Activated T-cell treated with anti-CD3 and anti-CD28 coated beads for 1 hour (primary cell): ENCODE measurements around the gene FASTK.

Source experiments
- DNase-seq: peaks from one replicate; pipeline ENCODE4 v3.0.0-alpha.2; 2020; ENCODE audit warnings: low read depth

FASTK gene

GRCh38 chr7:151064454-151064853 lies 16.2 kb downstream of the FASTK start:
- no peak for DNase-seq

DNA sequence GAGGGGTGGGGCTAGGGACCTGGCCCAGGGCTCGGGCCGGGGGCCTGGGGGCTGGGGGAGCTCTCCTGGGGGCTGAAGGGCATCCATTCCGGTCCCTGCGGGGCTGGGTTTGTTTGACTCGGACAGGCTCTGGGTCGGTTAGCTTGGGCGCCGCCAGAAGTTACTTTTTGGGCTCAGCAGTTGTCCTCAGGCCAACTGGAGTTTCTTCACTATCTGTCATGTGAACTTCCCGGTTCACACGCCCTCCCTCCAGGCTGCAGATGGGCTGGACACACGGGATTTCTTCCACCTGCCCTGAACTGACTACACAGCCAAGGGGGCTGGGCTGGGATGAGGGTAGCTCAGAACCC lies 17.4 kb downstream of the FASTK start:
- no peak for DNase-seq

DNA sequence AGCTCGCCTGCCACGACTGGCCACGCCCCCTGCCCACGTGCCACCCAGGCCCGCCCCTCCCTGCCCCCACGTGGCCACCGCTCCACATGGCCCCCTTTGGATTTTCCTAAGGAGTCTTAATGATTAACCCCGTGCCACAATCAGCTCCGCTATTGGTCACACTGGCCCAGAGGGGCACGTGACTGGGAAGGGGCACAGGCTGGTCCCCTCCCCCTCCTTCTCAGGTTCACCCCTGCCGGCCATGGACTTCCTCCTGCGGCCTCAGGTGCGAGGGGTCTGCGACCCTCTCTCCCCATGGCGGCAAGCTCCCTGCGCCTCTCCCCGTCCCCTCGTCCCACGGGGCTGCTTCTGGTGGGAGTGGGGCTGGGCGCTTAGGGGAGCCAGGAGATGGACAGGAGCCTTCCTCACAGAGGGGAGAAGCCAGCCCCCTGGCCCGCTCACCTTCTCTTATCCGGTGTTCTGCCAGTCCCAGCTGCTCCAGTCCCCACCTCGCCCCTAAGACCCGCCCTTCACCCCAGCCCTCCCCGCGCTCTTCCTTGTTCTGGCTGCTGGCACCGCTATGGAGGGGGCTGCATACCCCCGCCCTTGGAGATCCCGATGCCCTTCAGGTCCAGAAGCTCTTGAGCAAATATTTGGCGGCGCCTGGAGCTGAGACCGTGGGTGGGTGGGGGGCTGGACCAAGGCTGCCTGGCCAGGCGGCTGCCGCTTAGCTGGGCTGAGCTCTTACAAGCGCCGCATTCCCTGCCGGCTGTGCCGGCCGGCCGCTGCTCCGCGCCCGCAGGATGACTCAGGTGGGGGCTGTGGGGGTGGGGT lies 18.0 kb downstream of the FASTK start:
- DNase-seq, result no peak

DNA sequence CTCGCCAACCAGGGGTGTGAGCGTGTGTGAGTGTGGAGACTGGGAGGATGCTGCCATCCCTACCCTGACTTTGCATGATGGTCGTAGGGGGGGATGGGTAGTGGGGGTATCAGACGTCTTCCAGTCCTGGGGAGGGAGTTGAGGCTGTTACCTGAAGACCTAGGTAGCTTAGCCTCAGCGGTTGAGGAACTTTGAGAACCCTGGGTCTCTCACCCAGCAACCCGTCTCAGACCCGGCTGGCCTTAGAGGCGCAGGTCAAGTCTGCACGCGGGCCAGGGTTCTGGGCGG lies 18.6 kb downstream of the FASTK start:
- no peak for DNase-seq

DNA sequence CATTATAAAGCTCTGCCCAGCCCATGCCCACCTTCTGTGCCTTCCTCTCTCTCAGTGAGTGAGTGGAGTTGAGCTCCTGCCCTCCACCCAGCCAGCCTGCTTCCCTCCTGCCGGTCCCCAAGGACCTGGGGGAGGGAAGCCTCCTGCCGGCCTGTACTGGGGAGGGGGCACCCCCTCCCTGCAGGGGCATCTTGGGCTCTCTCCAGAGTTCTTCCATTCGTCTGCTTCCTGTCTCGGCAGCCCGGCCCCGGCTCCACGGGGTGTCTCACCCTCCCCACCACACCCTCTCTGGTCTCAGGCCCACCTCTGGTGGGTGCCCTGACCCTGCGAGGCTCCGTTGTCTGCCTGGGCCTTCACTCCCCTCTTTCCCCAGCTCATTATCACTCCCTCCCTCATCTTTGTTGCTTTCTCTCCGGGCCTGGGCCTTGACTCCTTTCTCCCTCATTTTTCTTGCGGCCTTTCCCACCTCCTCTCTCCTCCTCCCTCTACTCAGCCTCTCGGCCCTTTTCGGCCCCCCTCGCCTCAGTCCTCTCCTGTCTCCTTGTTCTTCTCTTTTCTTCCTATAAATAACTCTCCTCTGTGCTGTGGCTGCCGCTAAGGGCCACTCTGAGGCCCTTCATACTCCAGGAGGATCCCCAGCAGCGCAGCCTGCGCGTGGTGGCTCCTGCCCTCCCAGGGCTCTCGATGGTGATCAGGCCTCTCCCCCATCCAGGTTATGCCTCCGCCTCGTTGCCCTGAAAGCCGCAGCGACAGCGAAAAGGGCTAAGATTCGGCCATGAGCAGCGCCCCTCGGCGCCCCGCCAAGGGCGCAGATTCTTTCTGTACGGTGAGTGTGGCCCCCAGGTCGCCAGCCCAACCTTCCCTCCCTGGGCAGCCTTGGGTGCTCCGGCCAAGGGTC lies 19.1 kb downstream of the FASTK start:
- no peak for DNase-seq

DNA sequence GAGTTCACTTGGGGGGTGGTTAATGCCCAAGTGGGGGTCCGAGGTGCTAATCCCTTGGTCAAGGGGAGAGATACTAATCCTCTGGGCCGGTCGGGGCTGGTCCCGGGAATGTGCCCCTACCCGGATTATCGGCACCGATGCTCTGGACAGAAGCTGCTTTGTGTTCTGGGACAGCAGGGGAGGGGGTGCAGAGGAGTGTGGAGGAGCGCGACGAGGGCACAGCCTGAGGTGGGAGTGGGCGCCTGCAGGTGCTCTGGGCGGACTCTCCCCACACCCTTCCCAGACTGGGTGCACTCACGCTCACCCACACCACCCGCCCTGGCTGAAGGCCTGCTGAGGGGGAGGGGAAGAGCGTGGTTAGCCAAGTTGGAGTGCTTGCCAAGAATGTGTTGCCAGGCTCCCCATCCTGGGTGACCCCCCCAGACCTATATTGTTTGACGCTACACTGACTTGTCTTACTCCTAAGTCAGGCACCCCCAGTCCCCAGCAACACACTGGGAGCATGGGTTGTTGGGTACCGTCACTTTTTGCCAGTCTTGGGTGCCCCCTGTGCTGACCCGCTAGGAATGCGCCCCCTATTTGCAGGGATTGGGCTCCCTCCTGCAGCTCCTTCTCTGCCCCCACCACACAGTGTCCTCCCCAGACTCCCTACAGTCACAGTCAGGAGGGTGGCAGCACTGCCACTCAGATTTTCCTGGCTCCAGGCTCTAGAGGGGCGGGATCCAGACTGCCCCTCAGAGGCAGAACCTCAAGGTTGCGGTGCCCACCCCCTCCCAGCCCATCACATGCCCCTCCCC lies 20.0 kb downstream of the FASTK start:
- DNase-seq, result no peak

DNA sequence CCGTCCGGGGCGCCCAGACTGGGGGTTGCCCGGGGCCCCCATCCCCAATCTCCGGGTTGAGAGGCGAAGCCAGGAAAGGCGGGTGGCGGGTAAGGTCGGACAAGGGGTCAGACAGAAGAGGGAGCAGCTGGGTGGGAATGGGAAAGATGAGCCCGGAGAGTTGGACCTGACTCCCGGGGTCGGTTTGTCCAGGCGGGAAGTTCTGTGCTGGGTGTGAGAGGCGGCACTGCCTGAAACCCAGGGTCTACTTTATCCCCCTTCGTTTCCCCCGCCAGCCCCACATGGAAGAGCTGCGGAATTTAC lies 20.5 kb downstream of the FASTK start:
- DNase-seq, result no peak

GRCh38 chr7:151059367-151060112 lies 21.1 kb downstream of the FASTK start, which contains the start of gene SLC4A2:
Gene SLC4A2 (plus strand): TSS chr7:151059589. CDS start chr7:151061988, 2,399 bp downstream.
- peak; percentile 61 for DNase-seq

DNA sequence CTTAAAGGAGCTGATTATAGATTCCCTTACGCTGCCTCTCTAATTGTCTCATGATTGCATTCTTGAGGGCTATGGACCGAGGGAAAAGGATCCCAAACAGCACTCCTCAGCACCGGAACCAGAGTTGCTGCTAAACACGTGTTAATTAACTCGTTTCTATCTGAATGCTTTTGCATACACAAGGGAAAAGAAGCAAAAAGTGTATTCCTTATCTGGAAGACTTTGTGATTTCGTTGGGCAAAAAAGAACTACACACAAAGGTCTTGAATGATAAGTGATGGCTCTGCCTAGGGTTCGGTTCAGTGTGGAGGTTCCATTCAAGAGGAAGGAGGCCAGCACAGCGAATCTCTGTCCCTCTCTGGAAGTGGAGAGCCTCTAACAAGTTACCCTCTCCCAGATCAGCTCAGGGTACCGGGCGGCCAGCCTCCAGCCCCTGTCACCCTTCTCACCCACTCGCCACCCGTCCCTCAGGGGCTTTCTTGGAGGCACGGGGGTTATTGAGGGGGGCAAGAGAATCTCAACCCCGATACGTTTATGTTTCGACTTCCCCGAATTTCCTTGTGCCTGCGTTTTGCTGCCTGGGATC lies 21.7 kb downstream of the FASTK start:
- peak; percentile 16 for DNase-seq

DNA sequence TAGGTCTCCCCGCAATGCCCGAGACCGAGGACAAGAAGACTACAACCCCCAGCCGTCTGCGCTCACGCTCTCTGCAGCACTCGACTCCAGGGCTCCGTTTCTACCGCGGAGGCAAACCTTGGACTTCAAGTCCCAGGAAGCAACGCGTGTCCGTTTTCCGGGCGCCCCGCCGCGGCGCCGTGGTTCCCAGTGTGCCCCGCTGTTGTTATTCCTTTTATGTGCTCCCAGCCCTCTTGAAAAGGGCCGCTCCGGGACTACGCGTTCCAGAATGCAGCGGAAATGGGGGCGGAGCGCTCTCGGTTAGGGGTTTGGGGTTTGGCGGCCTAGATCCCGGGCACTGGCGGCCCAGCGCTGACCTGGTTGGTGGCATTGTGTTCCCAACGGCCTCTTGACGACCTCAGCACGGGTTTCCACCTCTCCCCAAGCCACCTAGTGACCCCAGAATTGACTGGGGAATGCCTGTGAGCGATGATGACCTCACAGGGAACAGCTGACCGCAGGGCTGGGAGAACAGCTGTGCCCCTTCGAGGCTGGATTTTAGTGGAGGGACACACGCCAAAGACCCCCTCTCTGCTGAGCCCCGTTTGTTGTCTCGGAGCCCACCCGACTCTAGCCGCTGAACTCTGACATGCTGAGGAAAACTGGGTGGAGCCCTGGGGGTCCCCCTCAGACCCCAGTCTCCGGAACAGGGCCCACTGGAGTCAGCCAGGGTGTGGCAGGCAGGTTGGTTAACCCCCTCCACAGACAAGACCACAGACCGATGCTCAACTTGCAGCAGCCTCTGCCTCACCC lies 22.4 kb downstream of the FASTK start:
- DNase-seq, result peak; percentile 92

DNA sequence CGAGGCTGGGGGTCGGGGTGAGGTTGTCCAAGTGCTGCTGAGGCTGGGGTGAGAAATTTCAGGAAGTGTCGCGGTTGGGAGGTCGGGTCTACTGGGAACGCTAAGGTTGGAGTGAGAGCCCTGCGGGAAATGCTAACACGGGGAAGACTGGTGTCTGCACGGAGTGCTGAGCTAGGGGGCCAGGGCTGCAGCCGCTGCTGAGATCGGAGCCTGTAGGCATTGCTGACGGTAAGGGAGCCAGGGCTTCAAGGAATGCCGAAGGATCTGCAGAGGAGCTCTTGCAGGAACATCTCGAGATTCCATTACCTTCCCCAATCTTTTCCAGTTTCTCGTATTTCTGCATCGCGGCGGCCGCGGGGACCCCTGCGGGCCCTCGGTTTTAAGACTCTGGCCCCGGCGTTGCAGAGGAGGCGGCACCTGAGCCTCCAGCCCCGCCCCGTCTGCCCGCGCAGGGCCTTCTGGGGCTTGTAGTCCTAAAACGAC lies 23.1 kb downstream of the FASTK start, which contains the start of gene CDK5:
Gene CDK5, minus strand, starts transcription at position 392 of the 483 bp plus-strand sequence. Its CDS starts 49 bp downstream, at position 343.
- no peak for DNase-seq

DNA sequence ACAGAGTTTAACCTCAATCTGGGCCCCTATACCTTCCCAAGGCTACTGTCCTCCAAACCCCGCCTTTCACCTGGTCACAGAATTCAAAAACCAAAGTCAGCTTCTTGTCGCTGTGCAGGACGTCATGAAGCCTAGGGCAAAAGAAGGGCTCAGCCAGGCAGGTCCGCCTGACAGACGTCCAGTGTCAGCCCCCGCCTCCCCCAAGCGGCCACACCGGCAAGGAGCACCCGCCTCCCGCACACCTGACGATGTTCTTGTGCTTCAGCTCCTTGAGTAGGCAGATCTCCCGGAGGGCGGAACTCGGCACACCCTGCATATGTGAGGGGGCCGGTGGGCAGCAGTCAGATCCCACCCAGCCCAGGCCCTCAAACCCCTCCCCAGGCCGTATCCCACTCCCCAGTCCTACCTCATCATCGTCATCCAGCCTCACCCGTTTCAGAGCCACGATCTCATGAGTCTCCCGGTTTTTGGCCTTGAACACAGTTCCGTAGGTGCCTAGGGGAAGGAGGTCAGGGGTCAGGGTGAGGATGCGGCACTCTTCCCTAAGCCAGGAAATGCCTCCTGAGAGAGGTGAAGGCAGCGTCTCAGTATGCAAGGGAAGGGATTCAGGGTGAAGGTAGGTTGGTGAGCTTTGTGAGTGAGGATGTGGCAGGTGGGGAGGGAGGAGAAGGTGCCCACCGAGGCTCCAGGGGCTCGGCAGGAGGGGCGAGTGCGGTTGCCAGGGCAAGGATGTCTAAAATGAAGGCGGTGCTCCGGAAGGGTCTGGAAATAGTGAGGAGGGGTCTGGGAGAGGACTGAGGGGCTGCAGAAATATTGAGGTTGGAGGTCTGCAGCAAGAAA lies 23.7 kb downstream of the FASTK start:
- DNase-seq, result no peak

DNA sequence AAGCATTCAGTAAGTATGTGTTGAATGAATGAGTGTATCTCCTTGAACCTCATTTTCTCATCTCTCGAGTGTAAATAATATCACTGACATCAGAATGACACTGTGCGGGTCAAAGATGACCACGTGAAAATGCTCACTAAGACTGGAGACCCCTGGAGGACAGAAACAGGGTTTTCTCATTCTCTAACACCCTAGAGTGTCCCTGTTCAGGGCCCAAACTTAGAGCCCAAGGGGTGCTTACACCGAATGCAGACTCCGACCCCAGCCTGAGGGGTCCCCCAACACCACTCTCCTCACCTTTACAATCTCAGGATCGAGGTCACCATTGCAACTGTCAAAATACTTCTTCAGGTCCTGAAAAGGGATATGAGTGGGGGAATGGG lies 24.3 kb downstream of the FASTK start:
- DNase-seq, result no peak

- no peak for DNase-seq
Observed at GRCh38 chr7:151053751-151054150, 26.9 kb downstream of the FASTK start.

GRCh38 chr7:151053096-151053495 lies 27.5 kb downstream of the FASTK start:
- no peak for DNase-seq

DNA sequence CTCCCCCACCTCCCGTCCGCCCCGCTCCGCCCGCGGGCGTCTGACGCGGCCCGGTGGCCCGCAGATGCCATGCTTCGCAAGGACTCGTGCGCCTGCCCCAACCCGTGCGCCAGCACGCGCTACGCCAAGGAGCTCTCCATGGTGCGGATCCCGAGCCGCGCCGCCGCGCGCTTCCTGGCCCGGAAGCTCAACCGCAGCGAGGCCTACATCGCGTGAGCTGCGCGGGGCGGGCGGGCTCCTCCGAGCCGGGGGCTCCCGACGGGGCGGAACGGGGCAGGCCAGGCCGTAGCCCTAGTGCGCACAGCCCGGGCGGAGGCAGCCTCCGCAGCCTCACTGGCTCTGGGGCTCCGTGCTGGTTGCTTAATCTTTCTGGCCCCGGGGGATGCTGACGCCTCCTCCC lies 29.5 kb downstream of the FASTK start:
- DNase-seq, result peak; percentile 29

GRCh38 chr7:151048911-151049463 lies 31.6 kb downstream of the FASTK start:
- DNase-seq, result no peak

GRCh38 chr7:151047976-151048815 lies 32.4 kb downstream of the FASTK start, which contains the start of gene ASIC3:
Gene ASIC3 (plus strand): TSS chr7:151048531. CDS start chr7:151048886, 355 bp downstream.
- no peak for DNase-seq
